Hepatocyte (in vitro differentiated cells): ENCODE data around the gene SEMA5A. TPM values are rescaled to one million over a fixed set of nuclear protein-coding genes. Genes with fewer than 3 reads are reported as not detected.

ENCODE experiments used
- DNase-seq: peaks from one replicate; pipeline ENCODE4 v3.0.0-alpha.2; 2016; ENCODE audit warnings: low spot score
- H2AFZ ChIP-seq: fragments of 200-600 bp; sonication (generic); 2 replicates; pipeline ENCODE4 v1.6.0; 2016; ENCODE audit warnings: antibody characterized with exemption, mild to moderate bottlenecking
- H3K27ac ChIP-seq: fragments of 200-600 bp; sonication (generic); 2 replicates; pipeline ENCODE4 v1.5.1; 2016; ENCODE audit warnings: mild to moderate bottlenecking
- H3K27me3 ChIP-seq: fragments of 200-600 bp; sonication (generic); 2 replicates; pipeline ENCODE4 v1.6.1; 2016
- H3K36me3 ChIP-seq: fragments of 200-600 bp; sonication (generic); replicated peaks from 2 replicates; pipeline ENCODE4 v1.5.1; 2016; ENCODE audit warnings: low read depth; ENCODE audit not compliant: insufficient read depth
- H3K4me1 ChIP-seq: fragments of 200-600 bp; sonication (generic); 2 replicates; pipeline ENCODE4 v1.5.1; 2016; ENCODE audit warnings: mild to moderate bottlenecking, moderate library complexity; ENCODE audit not compliant: insufficient read depth
- H3K4me2 ChIP-seq: fragments of 200-600 bp; sonication (generic); 2 replicates; pipeline ENCODE4 v1.6.0; 2016
- H3K4me3 ChIP-seq: fragments of 200-600 bp; sonication (generic); 2 replicates; pipeline ENCODE4 v1.5.1; 2016; ENCODE audit warnings: mild to moderate bottlenecking
- H3K79me2 ChIP-seq: fragments of 200-600 bp; sonication (generic); 2 replicates; pipeline ENCODE4 v1.6.0; 2017; ENCODE audit warnings: mild to moderate bottlenecking
- H3K9me2 ChIP-seq: fragments of 200-600 bp; sonication (generic); replicated peaks from 2 replicates; pipeline ENCODE4 v1.6.0; 2017; ENCODE audit warnings: mild to moderate bottlenecking; ENCODE audit not compliant: insufficient read depth
- H3K9me3 ChIP-seq: fragments of 200-600 bp; sonication (generic); 2 replicates; pipeline ENCODE4 v1.5.1; 2016; ENCODE audit warnings: low read depth, mild to moderate bottlenecking
- H4K20me1 ChIP-seq: fragments of 200-600 bp; sonication (generic); 2 replicates; pipeline ENCODE4 v1.6.0; 2016; ENCODE audit warnings: mild to moderate bottlenecking; ENCODE audit not compliant: insufficient read depth, poor library complexity, severe bottlenecking
- EZH2 ChIP-seq: fragments of 200-600 bp; sonication (generic); IDR thresholded peaks from 2 replicates; pipeline ENCODE4 v1.6.1; 2016; ENCODE audit warnings: antibody characterized with exemption, mild to moderate bottlenecking, borderline replicate concordance
- EZH2phosphoT487 ChIP-seq: fragments of 200-600 bp; sonication (generic); IDR thresholded peaks from one replicate; pipeline ENCODE4 v1.6.1; 2018; ENCODE audit warnings: antibody characterized with exemption, mild to moderate bottlenecking, low read depth, moderate library complexity; ENCODE audit not compliant: unreplicated experiment, severe bottlenecking
- WGBS: methylation state at CpG from one replicate; pipeline ENCODE4 v1.1.6; 2016; ENCODE audit warnings: low lambda C conversion rate; ENCODE audit errors: missing lambda C conversion rate; 5-methylcytosine and 5-hydroxymethylcytosine counted together
- polyA plus RNA-seq: library from polyadenylated mRNA; unstranded; fragments of >200 nt; fragmentation: Nextera tagmentation; extraction: Ambion mirVana; gene quantifications from 2 replicates; pipeline ENCODE4 v1.2.1, GENCODE V29; 2016
- total RNA-seq: library from RNA; depleted of rRNA; stranded (reverse); fragments of >200 nt; gene quantifications from 2 replicates; pipeline ENCODE4 v1.2.3, GENCODE V29; 2014
- TF ChIP-seq, protein P1 (sequence below): fragments of 200-600 bp; sonication (generic); IDR thresholded peaks from 2 replicates; pipeline ENCODE4 v1.5.1; 2016; ENCODE audit warnings: antibody characterized with exemption, mild to moderate bottlenecking; ENCODE audit not compliant: poor library complexity

Gene SEMA5A
- total and polyA plus RNA-seq, 2 experiments from 2014 or later = 10.7 to 21.7 TPM

DNA sequence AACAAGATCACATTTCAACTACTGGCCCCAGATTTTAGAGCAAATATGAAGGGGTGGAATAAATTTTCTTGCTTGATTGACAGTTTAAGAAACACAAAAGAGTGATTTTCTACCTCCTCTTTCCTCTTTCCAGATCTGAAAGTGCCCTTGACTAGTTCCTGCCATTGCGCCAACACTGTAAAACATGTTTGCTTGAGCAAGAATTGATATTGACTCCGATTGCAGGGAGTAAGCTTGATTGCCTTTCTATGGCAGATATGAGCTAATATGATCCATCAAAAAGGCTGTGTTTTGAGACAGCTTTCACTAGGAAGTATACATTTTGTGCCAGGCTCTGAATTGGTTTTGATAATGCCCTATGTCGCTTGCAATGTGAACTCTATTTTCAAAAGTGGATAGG is 508.8 kb downstream of the SEMA5A start:
- Histone ChIP-seq H3K36me3 (no peaks in the 10 kb centered on the region), H3K79me2 (no peaks in the 10 kb centered on the region), H3K4me2 (no peak overlapping the region), H3K27me3 (no peaks in the 10 kb centered on the region), H3K9me2 (no peaks in the 10 kb centered on the region), H3K27ac (no peak overlapping the region), H2AFZ (no peak overlapping the region), H3K4me1 (no peaks in the 10 kb centered on the region), H4K20me1 (no peaks in the 10 kb centered on the region), H3K9me3 (no peaks in the 10 kb centered on the region), H3K4me3 (no peak overlapping the region)
- no peak for DNase-seq
- WGBS = 78% methylated on average over 3 of the region's 3 CpGs
- TF ChIP-seq, protein P1, sequence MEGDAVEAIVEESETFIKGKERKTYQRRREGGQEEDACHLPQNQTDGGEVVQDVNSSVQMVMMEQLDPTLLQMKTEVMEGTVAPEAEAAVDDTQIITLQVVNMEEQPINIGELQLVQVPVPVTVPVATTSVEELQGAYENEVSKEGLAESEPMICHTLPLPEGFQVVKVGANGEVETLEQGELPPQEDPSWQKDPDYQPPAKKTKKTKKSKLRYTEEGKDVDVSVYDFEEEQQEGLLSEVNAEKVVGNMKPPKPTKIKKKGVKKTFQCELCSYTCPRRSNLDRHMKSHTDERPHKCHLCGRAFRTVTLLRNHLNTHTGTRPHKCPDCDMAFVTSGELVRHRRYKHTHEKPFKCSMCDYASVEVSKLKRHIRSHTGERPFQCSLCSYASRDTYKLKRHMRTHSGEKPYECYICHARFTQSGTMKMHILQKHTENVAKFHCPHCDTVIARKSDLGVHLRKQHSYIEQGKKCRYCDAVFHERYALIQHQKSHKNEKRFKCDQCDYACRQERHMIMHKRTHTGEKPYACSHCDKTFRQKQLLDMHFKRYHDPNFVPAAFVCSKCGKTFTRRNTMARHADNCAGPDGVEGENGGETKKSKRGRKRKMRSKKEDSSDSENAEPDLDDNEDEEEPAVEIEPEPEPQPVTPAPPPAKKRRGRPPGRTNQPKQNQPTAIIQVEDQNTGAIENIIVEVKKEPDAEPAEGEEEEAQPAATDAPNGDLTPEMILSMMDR = no peak
- no peak for TF ChIP-seq EZH2phosphoT487
- no peak for TF ChIP-seq EZH2

DNA sequence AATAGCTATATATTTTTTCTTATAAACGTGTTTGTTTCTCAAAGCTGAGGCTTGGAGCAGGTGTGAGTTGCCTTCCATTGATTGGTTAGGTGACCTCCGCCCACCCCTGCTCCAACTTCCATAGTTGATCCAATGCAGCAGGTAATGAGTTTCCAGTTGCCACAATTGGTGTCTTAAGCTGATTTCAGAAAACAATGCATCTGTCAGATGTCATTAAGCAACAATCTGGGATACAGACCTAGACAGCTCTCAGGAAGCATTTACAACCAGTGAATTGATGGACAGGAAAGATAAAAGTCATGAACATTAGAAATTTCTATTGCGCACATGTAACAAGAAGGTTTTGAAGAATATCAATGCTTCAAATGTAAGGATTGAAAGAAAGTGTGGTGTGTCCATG is 510.5 kb downstream of the SEMA5A start:
- no peaks in the 10 kb centered on the region for H3K9me3 ChIP-seq
- no peaks in the 10 kb centered on the region for H4K20me1 ChIP-seq
- H3K9me2 ChIP-seq = no peaks in the 10 kb centered on the region
- no peaks in the 10 kb centered on the region for H3K79me2 ChIP-seq
- H3K4me2 ChIP-seq = no peak overlapping the region
- no peak for TF ChIP-seq EZH2phosphoT487
- no peak for TF ChIP-seq EZH2
- TF ChIP-seq, protein P1 = no peak
- no peaks in the 10 kb centered on the region for H3K36me3 ChIP-seq
- no peak for DNase-seq
- 90% methylated on average over 3 of the region's 3 CpGs for WGBS
- H3K27ac ChIP-seq = no peak overlapping the region
- H3K27me3 ChIP-seq = no peaks in the 10 kb centered on the region
- H3K4me1 ChIP-seq = no peaks in the 10 kb centered on the region
- H2AFZ ChIP-seq = no peak overlapping the region
- no peak overlapping the region for H3K4me3 ChIP-seq

DNA sequence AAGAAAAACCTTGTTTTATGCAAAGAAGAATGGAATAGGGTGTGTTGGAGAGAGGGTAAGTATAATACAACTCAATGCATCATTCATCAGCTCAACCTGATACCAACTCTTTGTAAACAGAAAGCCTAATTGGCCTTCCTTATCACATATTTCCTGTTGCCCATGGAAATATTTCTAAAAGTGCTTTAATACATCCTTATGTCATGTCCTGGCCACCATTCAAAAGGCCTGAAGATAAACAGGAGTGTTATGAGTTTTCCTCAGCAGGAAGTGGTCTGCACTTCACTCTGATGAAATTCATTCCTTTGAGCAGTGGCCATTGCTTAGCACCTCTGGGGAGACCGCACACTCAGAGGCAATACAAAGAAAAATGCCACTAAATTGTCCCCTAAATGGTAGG is 511.2 kb downstream of the SEMA5A start:
- H3K27ac ChIP-seq = no peak overlapping the region
- H3K4me2 ChIP-seq = no peak overlapping the region
- no peaks in the 10 kb centered on the region for H3K9me3 ChIP-seq
- no peaks in the 10 kb centered on the region for H3K4me1 ChIP-seq
- no peak overlapping the region for H3K4me3 ChIP-seq
- no peak for TF ChIP-seq EZH2phosphoT487
- TF ChIP-seq, protein P1 = no peak
- TF ChIP-seq EZH2 = no peak
- no peaks in the 10 kb centered on the region for H3K36me3 ChIP-seq
- H2AFZ ChIP-seq = no peak overlapping the region
- H3K27me3 ChIP-seq = no peaks in the 10 kb centered on the region
- 65% methylated on average over 1 of the region's 1 CpG for WGBS
- H4K20me1 ChIP-seq = no peaks in the 10 kb centered on the region
- H3K79me2 ChIP-seq = no peaks in the 10 kb centered on the region
- DNase-seq = no peak
- H3K9me2 ChIP-seq = no peaks in the 10 kb centered on the region

DNA sequence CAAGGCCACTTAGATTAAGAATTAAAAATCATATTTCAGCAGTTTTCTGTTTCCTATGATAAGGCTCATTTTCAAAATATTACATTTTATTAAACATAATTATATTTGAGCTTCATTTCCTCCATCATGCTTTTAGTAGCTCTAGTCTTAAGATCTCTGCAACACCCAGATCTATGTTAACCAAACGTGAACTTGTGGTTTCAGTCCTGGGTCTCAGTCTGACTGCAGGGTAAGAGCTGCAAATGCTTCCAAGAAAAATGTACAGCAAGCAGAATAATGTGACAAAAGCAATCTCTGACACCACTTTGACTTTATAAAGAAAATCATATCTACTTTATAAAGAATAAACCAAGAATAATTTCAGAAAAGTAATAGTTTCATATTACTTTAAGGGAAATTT is 512.4 kb downstream of the SEMA5A start:
- H3K4me1 ChIP-seq = no peaks in the 10 kb centered on the region
- no peaks in the 10 kb centered on the region for H3K79me2 ChIP-seq
- no peaks in the 10 kb centered on the region for H3K9me2 ChIP-seq
- 77% methylated on average over 1 of the region's 1 CpG for WGBS
- no peak overlapping the region for H3K27ac ChIP-seq
- TF ChIP-seq, protein P1 = no peak
- TF ChIP-seq EZH2 (no peak), EZH2phosphoT487 (no peak)
- no peak for DNase-seq
- no peaks in the 10 kb centered on the region for H3K36me3 ChIP-seq
- no peaks in the 10 kb centered on the region for H3K9me3 ChIP-seq
- H3K4me2 ChIP-seq = no peak overlapping the region
- no peak overlapping the region for H2AFZ ChIP-seq
- no peaks in the 10 kb centered on the region for H4K20me1 ChIP-seq
- H3K4me3 ChIP-seq = no peak overlapping the region
- no peaks in the 10 kb centered on the region for H3K27me3 ChIP-seq
